Measurements from ENCODE around the gene RCAN3.

- TF ChIP-seq CTCF (conservative IDR thresholded peaks at IDR 0.05), result no peak
- TF ChIP-seq EZH2 (IDR thresholded peaks at IDR 0.05; ENCODE audit: low read depth), result no peak
These were observed 85.9 kb downstream of the RCAN3 start for GRCh38 chr1:24588573-24588972.
